ENCODE measurements around the gene SP110.
A peak's percentile ranks its signal among the peaks of the same experiment; 100 is the strongest.

The SP110 gene

DNA sequence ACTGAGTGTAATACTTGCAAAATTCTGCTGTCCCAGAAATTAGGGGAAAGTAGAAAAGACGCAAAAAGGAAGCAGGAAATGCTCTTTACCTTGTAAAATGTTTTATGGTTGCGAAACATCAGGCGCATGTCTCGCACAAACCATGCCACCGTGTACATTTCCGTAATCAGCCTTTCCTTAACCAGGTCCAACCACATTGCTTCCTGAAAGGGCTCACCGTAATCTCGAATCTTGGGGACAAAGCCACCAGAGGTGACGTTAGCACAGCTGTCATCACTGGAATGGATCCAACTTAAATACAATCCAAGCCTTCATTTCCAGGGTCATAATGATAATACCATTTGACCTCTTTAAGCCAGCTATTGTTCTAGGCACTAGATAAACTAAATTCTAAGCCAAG, 49.3 kb downstream of the SP110 start:
- no peak for DNase-seq (ENCODE audit: low read depth)

- no peak for DNase-seq (ENCODE audit: low read depth)
Observed at GRCh38 chr2:230166557-230167170, 53.1 kb downstream of the SP110 start.

DNA sequence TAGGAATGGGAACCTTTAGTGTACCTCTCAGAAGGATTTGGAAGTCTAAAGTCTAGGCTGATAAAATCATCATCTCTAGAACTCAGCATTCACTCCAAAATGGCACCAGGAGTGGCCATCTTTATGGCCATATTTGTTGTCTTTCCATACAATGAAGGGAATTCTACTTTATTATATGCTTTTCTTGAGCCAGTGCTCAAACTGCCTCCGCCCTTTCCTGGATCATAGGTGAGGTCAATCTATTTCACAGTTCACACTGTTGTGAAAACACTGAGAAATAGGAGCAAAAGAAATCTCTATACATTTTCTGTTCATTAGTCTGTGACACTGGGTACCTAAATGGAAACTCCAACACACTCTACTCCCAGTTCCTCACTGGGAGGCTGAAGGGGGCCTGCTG, 55.6 kb downstream of the SP110 start:
- no peak for DNase-seq (ENCODE audit: low read depth)

GRCh38 chr2:230162981-230163380, 56.8 kb downstream of the SP110 start:
- no peak for DNase-seq (ENCODE audit: low read depth)

DNA sequence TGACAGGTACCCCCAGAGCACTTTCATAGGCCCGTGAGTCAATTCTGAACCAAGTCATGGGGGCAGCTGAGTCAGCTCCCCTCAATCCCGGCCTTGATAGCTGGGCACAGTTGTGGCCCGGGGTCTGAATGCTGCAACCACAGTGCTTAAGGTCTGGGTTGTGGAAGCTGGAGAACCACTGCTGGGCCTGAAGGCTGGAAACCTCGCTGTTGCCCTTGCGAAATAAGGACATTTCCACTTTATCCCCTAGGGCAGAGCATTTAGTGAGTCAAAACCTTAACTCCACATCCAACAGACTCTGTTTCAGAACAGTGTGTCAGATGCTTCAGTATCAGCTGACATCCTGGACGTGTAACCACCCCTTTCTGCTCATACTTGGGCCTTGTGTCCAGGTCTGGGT, 58.6 kb downstream of the SP110 start:
- no peak for DNase-seq (ENCODE audit: low read depth)

GRCh38 chr2:230160112-230160660, 59.6 kb downstream of the SP110 start:
- peak; percentile 20 for DNase-seq (ENCODE audit: low read depth)

DNA sequence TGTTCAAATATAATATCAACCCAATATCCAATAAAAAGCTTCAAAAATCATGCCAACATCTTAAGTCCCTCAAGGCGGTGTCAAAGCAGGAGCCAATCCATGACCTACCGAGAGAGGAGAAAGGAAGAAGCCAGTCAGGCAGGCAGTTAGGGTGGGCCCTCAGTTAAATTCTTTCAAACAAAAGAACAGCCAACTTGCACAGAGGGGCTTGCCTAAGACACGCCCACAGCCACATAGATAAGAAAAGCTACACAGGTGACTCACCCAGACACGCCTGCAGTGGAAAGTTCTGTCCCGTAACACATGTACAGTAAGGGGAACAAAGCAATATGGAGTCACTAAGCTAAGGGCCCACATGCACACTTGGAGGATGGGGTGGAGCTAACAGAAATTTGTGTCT, 61.3 kb downstream of the SP110 start:
- DNase-seq (ENCODE audit: low read depth), result no peak

DNA sequence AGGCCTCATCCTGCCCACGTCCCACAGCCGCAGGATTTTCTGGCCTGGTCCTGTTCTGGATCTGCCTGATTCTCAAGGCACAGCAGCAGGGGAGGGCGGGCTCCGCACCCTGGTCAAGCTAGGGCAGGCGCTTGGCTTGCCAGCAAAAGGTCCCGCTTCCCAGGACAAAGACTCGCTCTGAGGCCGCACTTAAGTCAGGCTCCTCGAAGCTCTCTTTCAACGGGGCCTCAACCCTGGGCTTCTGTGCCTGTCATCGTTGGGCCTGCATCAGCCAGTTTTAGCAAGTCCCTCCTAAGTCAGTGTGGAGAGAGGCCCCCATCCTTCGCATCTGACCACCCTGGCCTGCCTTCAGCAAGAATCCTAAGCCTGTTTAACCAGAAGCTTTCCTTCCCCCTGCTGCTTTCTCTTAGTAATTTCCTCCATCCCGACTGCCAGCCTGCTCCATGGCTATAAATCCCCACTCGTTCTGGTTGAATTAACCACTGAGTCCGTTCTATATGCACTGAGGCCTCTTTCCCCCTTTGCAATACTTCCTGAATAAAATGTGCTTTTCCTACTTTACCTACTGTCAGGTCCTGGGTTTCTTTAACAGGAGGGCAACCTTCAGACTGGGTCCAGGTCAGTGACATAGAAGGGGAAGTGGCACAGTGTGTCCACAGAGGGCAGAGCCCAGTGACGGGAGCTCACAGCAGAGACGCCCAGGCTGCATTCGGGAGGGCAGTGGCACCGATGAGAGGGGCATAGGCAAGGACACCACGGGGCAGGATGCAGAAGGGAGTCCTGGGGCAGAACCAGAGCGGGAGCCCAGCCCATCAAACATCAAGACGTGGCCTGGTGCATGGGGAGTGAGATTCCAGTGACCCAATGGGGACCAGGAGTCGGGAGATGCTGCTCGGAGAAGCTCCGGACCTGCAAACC, 62.7 kb downstream of the SP110 start:
- DNase-seq (ENCODE audit: low read depth), result no peak

- no peak for DNase-seq (ENCODE audit: low read depth)
Observed at GRCh38 chr2:230155359-230155758, 64.4 kb downstream of the SP110 start.

GRCh38 chr2:230153390-230153976, 66.3 kb downstream of the SP110 start:
- no peak for DNase-seq (ENCODE audit: low read depth)

GRCh38 chr2:230152334-230152733, 67.5 kb downstream of the SP110 start:
- DNase-seq (ENCODE audit: low read depth), result no peak

GRCh38 chr2:230144355-230144754, 75.4 kb downstream of the SP110 start:
- no peak for DNase-seq (ENCODE audit: low read depth)

DNA sequence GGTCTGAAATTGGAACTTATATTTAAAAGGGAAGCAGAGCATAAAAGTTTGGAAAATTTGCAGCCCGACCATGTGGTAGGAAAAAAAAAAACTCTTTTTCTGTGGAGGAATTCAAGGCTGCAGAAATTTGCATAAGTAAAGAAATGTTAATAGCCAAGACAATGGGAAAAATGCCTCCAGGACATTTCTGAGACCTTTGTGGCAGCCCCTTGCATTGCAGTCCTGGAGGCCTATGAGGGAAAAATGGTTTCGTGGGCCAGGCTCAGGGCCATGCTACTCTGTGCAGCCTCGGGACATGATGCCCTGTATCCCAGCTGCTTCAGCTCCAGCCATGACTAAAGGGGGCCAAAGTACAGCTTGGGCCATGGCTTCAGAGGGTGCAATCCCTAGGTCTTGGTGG, 79.1 kb downstream of the SP110 start:
- no peak for DNase-seq (ENCODE audit: low read depth)

- DNase-seq (ENCODE audit: low read depth), result no peak
Observed at GRCh38 chr2:230137902-230138539, 81.8 kb downstream of the SP110 start.

GRCh38 chr2:230135130-230135525, 84.7 kb downstream of the SP110 start:
- no peak for DNase-seq (ENCODE audit: low read depth)

- DNase-seq (ENCODE audit: low read depth), result no peak
Observed at GRCh38 chr2:230134496-230135129, 85.2 kb downstream of the SP110 start.

GRCh38 chr2:230131366-230131765, 88.4 kb downstream of the SP110 start:
- DNase-seq (ENCODE audit: low read depth), result no peak

DNA sequence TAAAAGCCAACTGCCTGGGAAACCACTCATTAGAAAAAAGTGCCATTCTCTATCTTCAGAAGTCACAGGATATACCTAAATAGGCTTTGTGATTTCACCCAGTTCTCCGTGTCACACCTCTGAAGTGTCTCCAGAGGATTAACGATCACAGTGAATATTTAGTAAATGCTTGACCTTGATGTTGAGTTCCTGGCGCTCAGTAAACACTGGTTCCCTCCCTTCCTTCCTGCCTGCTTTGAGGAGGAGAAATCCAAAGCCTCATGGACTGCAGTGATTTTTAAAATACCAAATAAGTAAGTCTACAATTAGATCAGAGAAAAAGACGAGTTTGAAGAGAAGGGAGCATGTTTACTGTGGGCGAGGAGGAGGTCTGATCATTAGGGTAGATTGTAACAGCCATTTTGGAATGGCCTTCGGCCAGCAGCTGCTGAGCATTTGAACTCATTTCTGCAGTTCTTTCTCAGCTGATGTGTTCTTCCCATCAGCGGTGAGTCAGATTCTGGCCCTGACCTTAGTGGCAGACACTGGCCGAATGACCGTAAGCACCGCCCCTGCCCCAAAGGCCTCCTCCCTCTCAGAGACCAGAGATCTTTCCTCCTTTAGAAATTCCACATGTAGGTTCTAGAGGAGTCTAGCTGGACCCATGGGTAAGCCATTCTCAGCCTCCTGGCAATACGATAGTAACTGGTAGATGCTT, 89.0 kb downstream of the SP110 start:
- DNase-seq (ENCODE audit: low read depth), result no peak

- DNase-seq (ENCODE audit: low read depth), result no peak
Observed at GRCh38 chr2:230129343-230129742, 90.4 kb downstream of the SP110 start.

- DNase-seq (ENCODE audit: low read depth), result no peak
Observed at GRCh38 chr2:230128623-230129342, 91.0 kb downstream of the SP110 start.

DNA sequence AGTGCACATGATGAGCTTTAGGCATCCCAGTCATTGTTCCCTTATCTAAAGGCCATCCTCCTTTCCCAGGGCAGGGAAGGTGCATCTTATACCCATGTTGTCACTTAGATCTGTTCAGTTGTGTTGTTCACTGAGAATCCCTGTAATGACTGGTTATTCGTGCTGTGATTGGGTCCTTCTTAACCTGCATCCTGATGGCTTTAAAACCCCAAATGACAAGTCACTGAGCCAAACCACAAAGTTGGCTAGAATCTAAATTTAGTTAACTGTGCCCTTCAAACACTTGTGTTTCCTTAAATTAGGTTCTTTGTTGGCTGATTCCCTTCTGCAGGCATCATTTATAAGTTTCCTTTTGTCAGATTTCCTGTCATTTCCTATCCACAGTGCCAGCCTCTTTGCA, 92.6 kb downstream of the SP110 start:
- DNase-seq (ENCODE audit: low read depth), result no peak
